OCI-LY3 (cell line): ENCODE data around the gene ZSCAN21.

Source experiments
- H2AFZ ChIP-seq: fragments of 200-600, 300-600 bp; shearing (Covaris generic); 2 replicates; pipeline ENCODE4 v1.6.0; 2014; ENCODE audit warnings: antibody characterized with exemption, low read depth, low read length
- H3K27ac ChIP-seq: fragments of 200-600, 300-600 bp; sonication (generic); 2 replicates; pipeline ENCODE4 v1.5.1; 2014; ENCODE audit warnings: mild to moderate bottlenecking, low read length, moderate library complexity, mixed read lengths
- H3K27me3 ChIP-seq: fragments of 200-600, 300-600 bp; sonication (generic); 2 replicates; pipeline ENCODE4 v1.6.1; 2014; ENCODE audit warnings: low read depth, low read length, mixed read lengths
- H3K36me3 ChIP-seq: fragments of 200-600, 300-600 bp; sonication (generic); replicated peaks from 2 replicates; pipeline ENCODE3; 2014; ENCODE audit warnings: low read depth, low read length, mixed read lengths
- H3K4me1 ChIP-seq: fragments of 300-600, 200-600 bp; sonication (generic); 2 replicates; pipeline ENCODE4 v1.6.1; 2014; ENCODE audit warnings: low read length, mixed read lengths
- H3K4me2 ChIP-seq: fragments of 200-600, 300-600 bp; sonication (generic); 2 replicates; pipeline ENCODE4 v1.6.1; 2014; ENCODE audit warnings: low read length, mixed read lengths
- H3K4me3 ChIP-seq: fragments of 300-600, 200-600 bp; sonication (generic); 2 replicates; pipeline ENCODE4 v1.5.1; 2014; ENCODE audit warnings: antibody characterized with exemption, mild to moderate bottlenecking, low read length, moderate library complexity
- H3K79me2 ChIP-seq: fragments of 300-600, 200-600 bp; shearing (Covaris generic); 2 replicates; pipeline ENCODE4 v1.6.1; 2014; ENCODE audit warnings: mild to moderate bottlenecking, low read length, mixed read lengths
- H3K9ac ChIP-seq: fragments of 300-600, 200-600 bp; shearing (Covaris generic); 2 replicates; pipeline ENCODE4 v1.6.0; 2014; ENCODE audit warnings: mild to moderate bottlenecking, low read length, moderate library complexity
- H3K9me3 ChIP-seq: fragments of 200-600, 300-600 bp; shearing (Covaris generic); 2 replicates; pipeline ENCODE4 v1.6.1; 2014; ENCODE audit warnings: low read length, mixed read lengths; ENCODE audit not compliant: insufficient read depth
- H4K20me1 ChIP-seq: fragments of 200-600, 300-600 bp; sonication (generic); 2 replicates; pipeline ENCODE4 v1.6.1; 2016; ENCODE audit warnings: low read length, mixed read lengths; ENCODE audit not compliant: insufficient read depth
- EZH2phosphoT487 ChIP-seq: fragments of 200-600 bp; shearing (Covaris generic); IDR thresholded peaks from 2 replicates; pipeline ENCODE4 v1.6.1; 2018; ENCODE audit warnings: antibody characterized with exemption, mixed run types, low read depth
- TF ChIP-seq, protein P1 (sequence below): fragments of 200-600, 300-600 bp; sonication (generic); IDR thresholded peaks from 2 replicates; pipeline ENCODE4 v1.5.1; 2014; ENCODE audit warnings: antibody characterized with exemption, low read length, low read depth

ZSCAN21 gene

DNA sequence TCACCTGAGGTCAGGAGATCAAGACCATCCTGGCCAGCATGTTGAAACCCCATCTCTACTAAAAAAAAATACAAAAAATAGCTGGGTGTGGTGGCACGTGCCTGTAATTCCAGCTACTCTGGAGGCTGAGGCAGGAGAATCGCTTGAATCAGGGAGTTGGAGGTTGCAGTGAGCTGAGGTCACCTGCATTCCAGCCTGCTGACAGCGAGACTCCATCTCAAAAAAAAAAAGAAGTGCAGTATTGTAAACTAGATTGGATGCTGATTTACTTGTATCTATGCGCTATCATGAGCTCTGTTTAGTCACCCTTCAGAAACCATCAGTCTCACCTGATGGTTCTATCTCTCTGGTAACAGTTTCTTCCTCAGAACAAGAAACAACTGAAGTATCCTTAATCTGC lies 13.8 kb downstream of the ZSCAN21 start:
- Histone ChIP-seq H3K9ac (no peak overlapping the region), H4K20me1 (no peaks in the 10 kb centered on the region), H3K27ac (no peak overlapping the region), H3K4me3 (no peak overlapping the region), H2AFZ (no peak overlapping the region), H3K4me1 (peaks cover 6% of the 10 kb centered on the region), H3K27me3 (no peaks in the 10 kb centered on the region), H3K9me3 (no peaks in the 10 kb centered on the region), H3K4me2 (no peak overlapping the region), H3K79me2 (no peaks in the 10 kb centered on the region), H3K36me3 (peaks cover 21% of the 10 kb centered on the region)
- TF ChIP-seq, protein P1, sequence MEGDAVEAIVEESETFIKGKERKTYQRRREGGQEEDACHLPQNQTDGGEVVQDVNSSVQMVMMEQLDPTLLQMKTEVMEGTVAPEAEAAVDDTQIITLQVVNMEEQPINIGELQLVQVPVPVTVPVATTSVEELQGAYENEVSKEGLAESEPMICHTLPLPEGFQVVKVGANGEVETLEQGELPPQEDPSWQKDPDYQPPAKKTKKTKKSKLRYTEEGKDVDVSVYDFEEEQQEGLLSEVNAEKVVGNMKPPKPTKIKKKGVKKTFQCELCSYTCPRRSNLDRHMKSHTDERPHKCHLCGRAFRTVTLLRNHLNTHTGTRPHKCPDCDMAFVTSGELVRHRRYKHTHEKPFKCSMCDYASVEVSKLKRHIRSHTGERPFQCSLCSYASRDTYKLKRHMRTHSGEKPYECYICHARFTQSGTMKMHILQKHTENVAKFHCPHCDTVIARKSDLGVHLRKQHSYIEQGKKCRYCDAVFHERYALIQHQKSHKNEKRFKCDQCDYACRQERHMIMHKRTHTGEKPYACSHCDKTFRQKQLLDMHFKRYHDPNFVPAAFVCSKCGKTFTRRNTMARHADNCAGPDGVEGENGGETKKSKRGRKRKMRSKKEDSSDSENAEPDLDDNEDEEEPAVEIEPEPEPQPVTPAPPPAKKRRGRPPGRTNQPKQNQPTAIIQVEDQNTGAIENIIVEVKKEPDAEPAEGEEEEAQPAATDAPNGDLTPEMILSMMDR = no peak
- no peak for TF ChIP-seq EZH2phosphoT487

DNA sequence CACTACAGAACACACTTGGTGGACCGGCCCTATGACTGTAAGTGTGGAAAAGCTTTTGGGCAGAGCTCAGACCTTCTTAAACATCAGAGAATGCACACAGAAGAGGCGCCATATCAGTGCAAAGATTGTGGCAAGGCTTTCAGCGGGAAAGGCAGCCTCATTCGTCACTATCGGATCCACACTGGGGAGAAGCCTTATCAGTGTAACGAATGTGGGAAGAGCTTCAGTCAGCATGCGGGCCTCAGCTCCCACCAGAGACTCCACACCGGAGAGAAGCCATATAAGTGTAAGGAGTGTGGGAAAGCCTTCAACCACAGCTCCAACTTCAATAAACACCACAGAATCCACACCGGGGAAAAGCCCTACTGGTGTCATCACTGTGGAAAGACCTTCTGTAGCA lies 14.6 kb downstream of the ZSCAN21 start:
- H3K9ac ChIP-seq = no peak overlapping the region
- H4K20me1 ChIP-seq = no peaks in the 10 kb centered on the region
- H3K36me3 ChIP-seq = peaks cover 17% of the 10 kb centered on the region
- TF ChIP-seq, protein P1 = no peak
- no peak for TF ChIP-seq EZH2phosphoT487
- H3K27me3 ChIP-seq = no peaks in the 10 kb centered on the region
- H3K79me2 ChIP-seq = no peaks in the 10 kb centered on the region
- H3K4me1 ChIP-seq = peaks cover 2% of the 10 kb centered on the region
- H3K9me3 ChIP-seq = no peaks in the 10 kb centered on the region
- no peak overlapping the region for H3K4me2 ChIP-seq
- H2AFZ ChIP-seq = no peak overlapping the region
- H3K27ac ChIP-seq = no peak overlapping the region
- no peak overlapping the region for H3K4me3 ChIP-seq

DNA sequence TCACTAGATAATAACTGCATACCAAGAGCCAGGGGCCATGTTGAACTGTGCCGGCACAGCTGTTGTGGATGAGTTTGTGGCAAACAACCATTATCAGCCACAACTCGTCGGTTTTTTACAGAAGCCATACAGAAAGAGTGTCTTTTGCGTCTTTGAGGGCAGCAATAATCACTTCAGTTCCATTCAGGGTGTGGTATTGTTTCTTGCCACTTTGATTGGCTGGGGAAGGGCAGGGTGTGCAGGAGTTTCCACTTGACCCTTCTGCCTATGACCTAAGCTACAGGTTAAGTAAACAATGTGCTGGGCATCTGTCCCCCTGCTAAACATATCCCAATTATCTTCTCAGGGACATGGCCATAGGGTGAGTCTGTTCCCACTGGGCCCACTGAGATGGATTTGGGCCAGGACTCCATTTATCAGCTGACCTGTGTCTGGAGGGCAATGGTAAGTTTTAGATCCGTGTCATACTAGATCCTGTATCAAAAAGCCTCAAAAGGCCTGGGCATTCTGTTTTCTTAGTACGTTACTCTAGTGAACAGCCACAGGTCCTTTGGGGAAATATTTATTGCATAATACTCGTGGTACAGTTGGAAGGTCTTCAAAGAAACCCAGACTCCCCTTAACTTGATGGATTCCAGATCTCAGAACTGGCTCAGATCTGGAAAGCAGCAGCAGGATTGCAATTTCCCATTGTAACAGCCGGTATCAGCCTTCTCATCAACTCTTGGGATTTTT lies 16.0 kb downstream of the ZSCAN21 start:
- H3K4me1 ChIP-seq = no peaks in the 10 kb centered on the region
- no peaks in the 10 kb centered on the region for H3K27me3 ChIP-seq
- no peak overlapping the region for H3K4me3 ChIP-seq
- H4K20me1 ChIP-seq = no peaks in the 10 kb centered on the region
- H3K4me2 ChIP-seq = no peak overlapping the region
- no peak overlapping the region for H3K9ac ChIP-seq
- TF ChIP-seq, protein P1 = no peak
- no peak for TF ChIP-seq EZH2phosphoT487
- H3K79me2 ChIP-seq = peaks cover under 1% of the 10 kb centered on the region; the same call in 1 of the 2 replicates
- H3K36me3 ChIP-seq = peaks cover 26% of the 10 kb centered on the region
- no peak overlapping the region for H3K27ac ChIP-seq
- H3K9me3 ChIP-seq = peaks cover 2% of the 10 kb centered on the region; the same call in 1 of the 2 replicates
- H2AFZ ChIP-seq = no peak overlapping the region

DNA sequence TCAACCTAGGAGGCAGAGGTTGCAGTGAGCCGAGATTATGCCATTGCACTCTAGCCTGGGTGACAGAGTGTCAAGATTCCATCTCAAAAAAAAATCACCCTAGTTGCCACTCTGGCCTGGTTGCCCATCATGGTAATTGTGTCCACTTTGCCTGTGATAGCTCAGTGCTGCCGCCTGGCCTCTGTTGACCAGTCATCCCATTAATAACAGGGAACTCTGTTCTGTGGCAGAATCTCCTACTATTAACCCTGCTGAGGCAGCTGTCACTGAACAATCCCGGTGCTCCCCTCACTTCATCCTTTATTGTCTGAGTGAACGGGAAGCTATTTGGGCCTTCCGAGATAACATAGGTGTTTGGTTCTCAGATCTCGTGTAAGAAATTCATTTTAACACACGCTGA lies 17.4 kb downstream of the ZSCAN21 start:
- Histone ChIP-seq H3K4me3 (no peak overlapping the region), H3K4me1 (no peaks in the 10 kb centered on the region), H3K27ac (no peak overlapping the region), H3K4me2 (no peak overlapping the region), H3K9ac (no peak overlapping the region), H2AFZ (no peak overlapping the region), H3K79me2 (peaks cover 4% of the 10 kb centered on the region; the same call in 1 of the 2 replicates), H4K20me1 (no peaks in the 10 kb centered on the region), H3K27me3 (no peaks in the 10 kb centered on the region), H3K36me3 (peaks cover 39% of the 10 kb centered on the region), H3K9me3 (peaks cover 14% of the 10 kb centered on the region; the same call in 1 of the 2 replicates)
- TF ChIP-seq, protein P1 = no peak
